ENCODE data around the gene B4GALT5.
"Not testable (repeated sequence)": the region's sequence is repeated elsewhere in the genome, so short reads cannot be mapped to it uniquely, and the experiment has no call there.

B4GALT5 gene

DNA sequence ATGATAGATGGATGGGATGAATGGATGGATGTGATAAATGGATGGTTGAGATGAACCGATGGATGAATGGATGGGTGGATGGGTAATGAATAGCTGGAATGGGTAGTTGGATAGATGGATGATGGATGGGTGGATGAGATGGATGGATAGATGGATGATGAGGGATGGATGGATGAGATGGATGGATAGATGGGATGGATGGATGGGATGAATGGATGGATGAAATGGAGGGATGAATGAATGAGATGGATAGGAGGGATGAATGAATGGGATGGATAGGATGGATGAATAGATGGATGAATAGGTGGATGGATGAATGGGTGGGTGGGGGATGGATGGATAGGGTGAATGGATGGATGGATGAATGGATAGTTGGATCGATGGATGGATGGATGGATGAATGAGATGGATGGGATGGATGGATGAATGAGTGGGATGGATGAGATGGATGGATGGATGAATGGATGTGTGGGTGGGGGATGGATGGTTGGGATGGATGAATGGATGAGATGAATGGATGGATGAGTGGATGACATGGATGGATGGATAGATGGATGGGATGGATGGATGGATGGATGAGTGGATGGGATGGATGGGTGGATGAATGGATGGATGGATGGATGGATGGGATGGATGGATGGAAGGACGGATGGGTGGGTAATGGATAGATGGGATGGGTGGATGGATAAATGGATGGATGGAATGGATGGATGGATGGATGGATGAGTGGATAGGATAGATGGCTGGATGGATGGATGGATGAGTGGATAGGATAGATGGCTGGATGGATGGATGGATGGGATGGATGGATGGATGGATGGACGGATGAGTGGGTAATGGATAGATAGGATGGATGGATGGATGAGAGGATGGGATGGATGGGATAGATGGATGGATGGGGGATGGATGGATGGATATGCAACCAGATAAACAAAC is 94.3 kb downstream of the B4GALT5 start:
- no peak for DNase-seq (ENCODE audit: low spot score)
- TF ChIP-seq, protein P1, sequence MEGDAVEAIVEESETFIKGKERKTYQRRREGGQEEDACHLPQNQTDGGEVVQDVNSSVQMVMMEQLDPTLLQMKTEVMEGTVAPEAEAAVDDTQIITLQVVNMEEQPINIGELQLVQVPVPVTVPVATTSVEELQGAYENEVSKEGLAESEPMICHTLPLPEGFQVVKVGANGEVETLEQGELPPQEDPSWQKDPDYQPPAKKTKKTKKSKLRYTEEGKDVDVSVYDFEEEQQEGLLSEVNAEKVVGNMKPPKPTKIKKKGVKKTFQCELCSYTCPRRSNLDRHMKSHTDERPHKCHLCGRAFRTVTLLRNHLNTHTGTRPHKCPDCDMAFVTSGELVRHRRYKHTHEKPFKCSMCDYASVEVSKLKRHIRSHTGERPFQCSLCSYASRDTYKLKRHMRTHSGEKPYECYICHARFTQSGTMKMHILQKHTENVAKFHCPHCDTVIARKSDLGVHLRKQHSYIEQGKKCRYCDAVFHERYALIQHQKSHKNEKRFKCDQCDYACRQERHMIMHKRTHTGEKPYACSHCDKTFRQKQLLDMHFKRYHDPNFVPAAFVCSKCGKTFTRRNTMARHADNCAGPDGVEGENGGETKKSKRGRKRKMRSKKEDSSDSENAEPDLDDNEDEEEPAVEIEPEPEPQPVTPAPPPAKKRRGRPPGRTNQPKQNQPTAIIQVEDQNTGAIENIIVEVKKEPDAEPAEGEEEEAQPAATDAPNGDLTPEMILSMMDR (IDR thresholded peaks at IDR 0.05; ENCODE audit: extremely low read depth, missing control alignments) = no peak

DNA sequence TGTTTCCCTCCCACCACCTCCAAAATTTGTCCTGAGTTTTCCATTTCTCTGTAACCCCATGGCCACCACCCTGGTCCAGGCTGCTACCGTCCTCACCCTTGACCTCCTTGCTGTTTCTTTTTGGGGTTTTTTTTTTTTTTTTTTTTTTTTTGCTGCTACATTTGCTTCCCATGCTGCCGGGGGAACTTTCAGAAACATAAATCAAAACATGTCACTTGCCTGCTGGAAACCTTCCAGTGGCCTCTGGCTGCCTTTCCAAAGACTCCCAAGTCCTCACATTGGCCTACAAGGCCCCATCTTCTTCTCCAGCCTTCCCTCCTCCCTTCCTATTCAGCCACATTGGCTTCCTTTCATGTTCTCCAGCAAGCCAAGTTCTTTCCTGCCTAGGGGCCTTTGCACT is 95.4 kb downstream of the B4GALT5 start:
- TF ChIP-seq, protein P1 (IDR thresholded peaks at IDR 0.05; ENCODE audit: extremely low read depth, missing control alignments) = no peak
- no peak for DNase-seq (ENCODE audit: low spot score)

DNA sequence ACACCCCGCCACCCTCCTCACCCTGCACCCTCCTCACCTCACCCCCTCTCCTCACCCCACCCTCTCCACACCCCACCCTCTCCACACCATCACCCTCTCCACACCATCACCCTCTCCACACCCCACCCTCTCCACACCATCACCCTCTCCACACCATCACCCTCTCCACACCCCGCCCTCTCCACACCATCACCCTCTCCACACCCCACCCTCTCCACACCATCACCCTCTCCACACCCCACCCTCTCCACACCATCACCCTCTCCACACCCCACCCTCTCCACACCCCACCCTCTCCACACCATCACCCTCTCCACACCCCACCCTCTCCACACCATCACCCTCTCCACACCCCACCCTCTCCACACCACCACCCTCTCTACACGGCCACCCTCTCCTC is 96.3 kb downstream of the B4GALT5 start:
- DNase-seq (ENCODE audit: low spot score) = not testable (repeated sequence)

DNA sequence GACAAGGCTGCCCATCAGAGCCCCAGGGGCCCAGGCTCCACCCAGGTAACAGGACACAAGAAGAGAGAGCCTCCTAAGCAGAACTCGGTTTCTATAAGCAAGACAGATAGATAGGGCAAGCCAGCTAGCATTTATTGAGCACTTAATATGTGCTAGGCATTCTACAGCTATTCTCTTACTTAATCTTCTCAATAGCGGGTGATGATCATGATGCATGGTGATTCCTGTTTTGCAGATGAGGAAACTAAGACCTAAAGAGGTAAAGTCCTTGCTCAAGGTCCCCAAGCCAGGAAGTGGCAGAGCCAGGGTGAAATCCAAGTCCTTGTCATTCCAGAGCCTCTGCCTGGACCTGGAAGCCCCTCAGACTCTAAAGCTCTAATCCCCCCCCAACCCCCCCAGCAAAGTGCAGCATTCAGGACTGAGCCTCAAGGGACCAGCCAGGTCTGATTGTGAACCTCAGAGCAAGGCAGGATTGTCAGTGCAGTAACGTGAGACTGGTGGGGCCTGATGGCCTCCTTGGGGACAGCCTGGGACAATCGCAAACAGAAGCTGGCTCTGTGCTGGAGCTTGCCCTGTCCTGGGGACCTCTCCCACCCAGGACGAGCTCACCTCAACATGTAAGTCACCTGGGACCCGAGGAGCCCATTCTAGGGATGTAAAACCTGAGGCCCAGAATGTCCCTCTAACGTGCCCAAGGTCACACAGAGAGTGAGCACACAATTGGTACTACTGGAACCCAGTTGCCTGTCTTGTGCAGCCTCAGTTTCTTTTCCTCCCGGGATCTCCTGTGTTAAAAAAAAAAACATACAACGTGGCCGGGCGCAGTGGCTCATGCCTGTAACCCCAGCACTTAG is 97.3 kb downstream of the B4GALT5 start:
- TF ChIP-seq, protein P1 (IDR thresholded peaks at IDR 0.05; ENCODE audit: extremely low read depth, missing control alignments) = no peak

DNA sequence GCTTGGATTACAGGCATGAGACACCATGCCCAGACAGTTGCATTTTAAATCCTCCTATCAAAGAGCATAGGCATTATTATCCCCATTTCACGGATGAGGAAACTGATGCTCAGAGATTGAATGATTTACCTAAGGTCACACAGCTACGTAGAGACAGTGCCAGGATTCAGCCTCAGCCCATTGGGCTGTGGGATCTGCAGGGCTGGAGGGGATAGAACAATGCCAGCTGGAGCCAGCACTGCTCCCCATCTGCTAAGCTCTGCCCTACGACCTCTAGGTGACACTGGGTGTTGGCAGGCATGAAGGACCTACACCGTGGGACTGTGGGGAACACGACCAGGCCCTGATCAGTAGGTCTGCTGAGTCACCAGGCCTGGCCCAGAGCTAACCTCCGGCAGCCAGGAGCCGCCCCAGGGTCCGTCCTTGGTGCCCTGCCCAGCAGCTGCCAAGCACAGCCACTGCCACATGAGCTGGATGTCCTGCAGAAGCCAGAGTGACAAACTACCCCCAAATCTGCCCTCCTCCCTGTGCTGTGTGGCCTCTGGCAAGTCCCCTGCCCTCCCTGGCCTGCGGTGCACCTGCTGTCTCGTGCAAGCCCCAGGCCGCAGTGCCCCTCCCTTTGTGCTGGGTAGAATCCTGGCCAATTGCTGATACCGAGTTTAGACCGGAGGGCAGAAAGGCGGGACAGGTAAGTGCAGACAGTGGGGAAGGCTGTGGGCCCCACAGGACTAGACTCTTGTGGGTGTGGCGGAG is 98.1 kb downstream of the B4GALT5 start:
- TF ChIP-seq, protein P1 (IDR thresholded peaks at IDR 0.05; ENCODE audit: extremely low read depth, missing control alignments) = no peak
- no peak for DNase-seq (ENCODE audit: low spot score)

More for the DNA sequence above, 97.3 kb downstream of the B4GALT5 start:
- DNase-seq (ENCODE audit: low spot score) = no peak

DNA sequence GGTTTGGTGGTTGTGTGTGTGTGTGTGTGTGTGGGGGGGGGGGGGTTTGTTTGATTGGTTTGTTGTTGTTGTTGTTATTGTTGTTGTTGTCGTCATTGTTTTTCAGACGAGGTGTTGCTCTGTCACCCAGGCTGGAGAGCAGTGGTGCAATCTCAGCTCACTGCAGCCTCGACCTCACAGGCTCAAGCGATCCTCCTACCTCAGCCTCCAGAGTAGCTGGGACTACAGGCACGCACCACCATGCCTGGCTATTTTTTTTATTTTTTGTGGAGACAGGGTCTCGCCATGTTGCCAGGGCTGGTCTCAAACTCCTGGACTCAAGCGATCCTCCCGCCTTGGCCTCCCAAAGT is 98.7 kb downstream of the B4GALT5 start:
- DNase-seq (ENCODE audit: low spot score) = not testable (repeated sequence)

DNA sequence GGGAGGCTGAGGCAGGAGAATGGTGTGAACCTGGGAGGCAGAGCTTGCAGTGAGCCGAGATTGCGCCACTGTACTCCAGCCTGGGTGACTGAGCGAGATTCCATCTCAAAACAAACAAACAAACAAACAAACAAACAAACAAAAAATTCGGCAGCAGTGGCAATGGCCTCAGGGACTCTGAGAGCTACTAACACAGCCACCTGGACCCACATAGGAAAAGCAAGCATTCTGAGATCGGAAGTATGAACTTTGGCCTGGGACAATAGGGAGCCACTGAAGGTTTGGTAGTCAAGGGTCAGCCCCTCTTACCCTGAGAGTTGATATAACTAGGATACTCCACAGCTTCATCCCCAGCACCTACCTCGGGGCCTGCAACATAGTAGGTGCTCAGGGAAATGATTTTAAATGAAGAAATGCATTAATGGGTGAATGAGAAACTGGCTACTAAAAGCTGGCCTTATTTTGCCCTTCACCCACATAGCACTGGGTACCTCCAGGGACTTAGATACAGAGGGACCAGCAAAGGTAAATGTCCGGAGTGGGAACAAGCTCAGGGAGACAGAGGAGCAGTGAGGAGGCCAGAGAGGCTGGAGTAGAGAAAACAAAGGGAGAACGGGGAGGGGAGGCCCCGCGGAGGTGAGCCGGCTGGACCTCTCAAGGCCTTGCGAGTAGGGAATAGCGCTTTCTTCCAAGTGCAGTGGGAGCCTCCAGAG is 99.2 kb downstream of the B4GALT5 start:
- TF ChIP-seq, protein P1 (IDR thresholded peaks at IDR 0.05; ENCODE audit: extremely low read depth, missing control alignments) = no peak
- no peak for DNase-seq (ENCODE audit: low spot score)
